Glutamatergic neuron (in vitro differentiated cells): Measurements from ENCODE around the gene ZIC3. TPM values are rescaled to one million over a fixed set of nuclear protein-coding genes. Genes with fewer than 3 reads are reported as not detected.

Experiments used
- DNase-seq: peaks from one replicate; pipeline ENCODE4 v3.0.0; 2022
- H3K27ac Mint-ChIP-seq: one replicate; pipeline ENCODE4 v1.8.0; 2020; ENCODE audit warnings: mild to moderate bottlenecking, mixed read lengths, inconsistent platforms; ENCODE audit not compliant: unreplicated experiment
- H3K27me3 Mint-ChIP-seq: one replicate; pipeline ENCODE4 v1.8.0; 2020; ENCODE audit warnings: mild to moderate bottlenecking, moderate library complexity, mixed read lengths, inconsistent platforms; ENCODE audit not compliant: unreplicated experiment
- H3K36me3 Mint-ChIP-seq: one replicate; pipeline ENCODE4 v1.8.0; 2020; ENCODE audit warnings: mild to moderate bottlenecking, mixed read lengths, inconsistent platforms; ENCODE audit not compliant: unreplicated experiment
- H3K4me1 Mint-ChIP-seq: one replicate; pipeline ENCODE4 v1.8.0; 2020; ENCODE audit warnings: mild to moderate bottlenecking, low read depth, mixed read lengths, inconsistent platforms; ENCODE audit not compliant: unreplicated experiment
- H3K4me3 Mint-ChIP-seq: one replicate; pipeline ENCODE4 v1.8.0; 2020; ENCODE audit warnings: mild to moderate bottlenecking, mixed read lengths, inconsistent platforms; ENCODE audit not compliant: unreplicated experiment
- H3K9me3 Mint-ChIP-seq: one replicate; pipeline ENCODE4 v1.8.0; 2020; ENCODE audit warnings: mild to moderate bottlenecking, moderate library complexity, mixed read lengths, inconsistent platforms; ENCODE audit not compliant: unreplicated experiment
- long read RNA-seq: library from polyadenylated mRNA; unstranded; transcript quantifications from one replicate; pipeline ENCODE4 v2.0.0, GENCODE V29; 2020; ENCODE audit not compliant: unreplicated experiment
- total RNA-seq: library from RNA; stranded (reverse); fragmentation: NEBNext Ultra II Directional; extraction: Animal tissue kit (Norgen Biotek cat#: 25700); gene quantifications from one replicate; pipeline ENCODE4 v1.2.1, GENCODE V29; 2021; ENCODE audit not compliant: unreplicated experiment
- TF ChIP-seq, protein P1 (sequence below): fragments of 200-600 bp; sonication (generic); IDR thresholded peaks from one replicate; pipeline ENCODE4 v1.5.0; 2021; ENCODE audit not compliant: partially characterized antibody, unreplicated experiment

The ZIC3 gene
- total RNA-seq = 0.69 TPM
- long read RNA-seq = 0 reads

DNA sequence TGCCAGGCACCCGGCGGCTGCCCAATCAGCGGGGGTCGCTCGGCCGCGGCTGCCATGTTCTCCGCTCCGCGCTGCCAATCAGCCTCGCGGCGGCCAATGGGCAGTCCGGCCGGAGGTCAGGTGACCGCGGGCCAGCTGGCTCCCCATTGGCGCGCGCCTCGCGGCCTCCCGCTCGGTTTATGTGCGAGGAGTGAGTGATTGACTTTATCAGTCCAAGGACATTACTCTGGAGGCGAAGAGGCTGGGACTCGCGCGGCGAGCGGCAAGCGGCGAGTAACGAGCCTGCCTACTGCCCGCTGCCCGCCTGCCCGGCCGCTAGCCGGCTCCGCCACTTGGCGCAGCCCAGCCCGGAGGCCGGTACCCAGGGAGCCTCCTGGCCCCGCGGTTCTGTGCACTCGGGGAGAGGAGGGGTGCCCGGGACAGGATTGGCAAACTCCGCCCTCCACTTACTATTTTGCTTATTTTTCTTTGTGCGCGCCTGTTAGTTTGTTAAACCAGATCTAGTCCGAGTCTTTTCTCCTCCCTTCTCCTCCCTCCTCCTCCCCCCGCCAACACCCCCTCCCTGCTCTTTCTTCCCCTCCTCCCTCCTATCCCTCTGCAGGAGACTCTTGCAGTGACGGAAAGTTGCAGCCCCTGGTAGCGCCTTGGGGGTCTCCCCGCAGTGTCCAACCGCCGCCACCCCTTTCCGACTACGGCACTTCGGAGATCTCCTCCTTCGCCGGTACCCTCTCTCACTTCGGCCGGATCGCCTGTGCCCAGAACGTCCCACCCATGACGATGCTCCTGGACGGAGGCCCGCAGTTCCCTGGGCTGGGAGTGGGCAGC, at the start of gene ZIC3:
Gene ZIC3 (plus strand): TSS at position 207 of the 825 bp plus-strand sequence. CDS start 565 bp downstream, at position 772.
- Mint-ChIP-seq H3K27me3 (peaks cover 12% of the 10 kb centered on the region), H3K9me3 (peaks cover 8% of the 10 kb centered on the region), H3K4me1 (peaks cover 3% of the 10 kb centered on the region), H3K4me3 (peak within 1 kb of the TSS; percentile 89), H3K36me3 (no peaks in the 10 kb centered on the region), H3K27ac (no peak within 1 kb of the TSS)
- TF ChIP-seq, protein P1, sequence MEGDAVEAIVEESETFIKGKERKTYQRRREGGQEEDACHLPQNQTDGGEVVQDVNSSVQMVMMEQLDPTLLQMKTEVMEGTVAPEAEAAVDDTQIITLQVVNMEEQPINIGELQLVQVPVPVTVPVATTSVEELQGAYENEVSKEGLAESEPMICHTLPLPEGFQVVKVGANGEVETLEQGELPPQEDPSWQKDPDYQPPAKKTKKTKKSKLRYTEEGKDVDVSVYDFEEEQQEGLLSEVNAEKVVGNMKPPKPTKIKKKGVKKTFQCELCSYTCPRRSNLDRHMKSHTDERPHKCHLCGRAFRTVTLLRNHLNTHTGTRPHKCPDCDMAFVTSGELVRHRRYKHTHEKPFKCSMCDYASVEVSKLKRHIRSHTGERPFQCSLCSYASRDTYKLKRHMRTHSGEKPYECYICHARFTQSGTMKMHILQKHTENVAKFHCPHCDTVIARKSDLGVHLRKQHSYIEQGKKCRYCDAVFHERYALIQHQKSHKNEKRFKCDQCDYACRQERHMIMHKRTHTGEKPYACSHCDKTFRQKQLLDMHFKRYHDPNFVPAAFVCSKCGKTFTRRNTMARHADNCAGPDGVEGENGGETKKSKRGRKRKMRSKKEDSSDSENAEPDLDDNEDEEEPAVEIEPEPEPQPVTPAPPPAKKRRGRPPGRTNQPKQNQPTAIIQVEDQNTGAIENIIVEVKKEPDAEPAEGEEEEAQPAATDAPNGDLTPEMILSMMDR = no peak
- DNase-seq = peak; percentile 86

DNA sequence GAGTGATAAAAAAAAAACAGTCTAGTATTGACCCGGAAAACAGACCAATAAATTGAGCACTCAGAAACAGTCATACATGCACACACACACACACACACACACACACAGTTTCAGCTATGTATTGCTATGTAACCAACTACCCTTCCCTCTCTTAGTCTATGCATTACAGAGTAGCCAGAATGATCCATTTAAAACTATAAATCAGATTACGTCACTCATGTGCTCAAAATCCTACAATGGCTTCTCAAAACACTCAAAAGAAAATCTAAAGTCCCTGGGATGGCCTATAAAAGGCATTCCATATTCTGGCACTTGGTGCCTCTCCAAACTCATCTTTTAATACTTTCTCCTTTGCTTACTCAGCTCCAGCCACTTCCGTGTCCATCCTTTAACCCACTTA, 46.5 kb upstream of the ZIC3 start:
- no peaks in the 10 kb centered on the region for H3K27me3 Mint-ChIP-seq
- no peaks in the 10 kb centered on the region for H3K9me3 Mint-ChIP-seq
- no peaks in the 10 kb centered on the region for H3K36me3 Mint-ChIP-seq
- H3K4me1 Mint-ChIP-seq = no peaks in the 10 kb centered on the region
- DNase-seq = no peak
- no peak overlapping the region for H3K4me3 Mint-ChIP-seq
- TF ChIP-seq, protein P1 = no peak
- H3K27ac Mint-ChIP-seq = no peak overlapping the region

DNA sequence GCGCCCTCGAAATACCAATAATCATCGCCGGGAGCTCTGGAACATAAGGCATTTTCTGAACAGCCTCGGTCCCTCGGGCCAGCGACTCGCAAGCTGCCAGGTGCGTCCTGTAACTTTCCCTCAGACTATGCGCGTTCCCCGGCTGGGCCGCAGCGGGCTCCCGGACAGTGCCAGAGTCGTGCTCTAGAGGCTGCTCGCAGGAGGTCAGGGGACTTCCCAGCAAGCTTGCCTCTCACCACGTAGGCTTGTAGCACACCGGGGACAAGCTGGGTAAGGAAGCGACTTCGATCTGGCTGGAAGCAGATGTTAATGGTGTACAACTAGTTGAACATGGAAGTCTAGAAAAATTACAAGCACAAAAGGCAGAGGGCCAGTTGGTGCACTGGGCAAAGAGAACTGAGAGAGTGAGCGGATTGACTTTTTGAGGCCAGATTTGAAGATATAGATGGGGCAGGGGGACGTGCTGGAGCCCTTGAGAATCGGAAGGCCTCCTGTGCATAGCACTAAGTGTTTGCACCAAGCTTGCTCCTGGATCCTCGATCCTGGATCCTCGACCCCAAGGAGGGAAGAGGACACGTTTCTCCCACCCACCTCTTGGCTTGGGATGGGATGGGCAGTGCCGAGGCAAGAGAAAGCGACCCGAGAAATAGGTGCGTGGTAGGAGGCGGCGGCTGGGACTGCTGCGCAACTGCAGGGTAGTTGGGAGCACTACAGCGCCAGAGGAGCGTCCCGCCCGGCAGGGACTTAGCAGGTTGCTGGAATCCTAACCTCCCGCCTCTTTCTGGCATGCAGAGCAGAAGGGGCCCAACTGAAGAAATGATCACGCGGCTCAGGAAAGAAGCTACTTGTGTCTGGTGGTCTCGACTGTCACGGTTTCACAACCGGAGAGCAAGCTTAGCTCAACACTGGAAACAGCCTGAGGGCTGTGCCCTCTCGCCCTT, 19.9 kb upstream of the ZIC3 start:
- peaks cover 2% of the 10 kb centered on the region for H3K4me1 Mint-ChIP-seq
- no peak overlapping the region for H3K27ac Mint-ChIP-seq
- TF ChIP-seq, protein P1 = no peak
- peaks cover 11% of the 10 kb centered on the region for H3K27me3 Mint-ChIP-seq
- no peaks in the 10 kb centered on the region for H3K9me3 Mint-ChIP-seq
- no peak for DNase-seq
- no peaks in the 10 kb centered on the region for H3K36me3 Mint-ChIP-seq
- peak overlapping the region; percentile 55 for H3K4me3 Mint-ChIP-seq

DNA sequence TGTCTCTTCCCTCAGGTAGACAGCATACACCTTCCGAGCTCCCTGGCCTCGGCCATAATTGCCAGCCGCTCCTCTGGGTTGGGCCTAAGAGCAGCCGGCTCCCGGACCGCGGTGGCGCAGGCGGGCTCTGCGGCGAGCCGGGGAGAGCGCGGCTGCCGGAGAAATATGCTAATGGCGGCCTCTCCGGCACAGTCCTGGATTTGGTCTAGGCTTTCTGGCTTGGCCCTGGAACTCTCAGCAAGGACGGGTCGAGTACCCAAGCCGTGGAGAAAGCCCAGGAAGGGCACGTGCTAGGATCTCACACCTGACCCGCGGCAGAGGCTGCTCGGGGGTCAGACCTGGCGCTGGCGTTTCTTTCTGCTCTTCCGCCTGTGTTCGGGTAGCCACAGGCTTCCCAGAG, 18.6 kb upstream of the ZIC3 start:
- no peak for DNase-seq
- Mint-ChIP-seq H3K27me3 (peaks cover 15% of the 10 kb centered on the region), H3K4me3 (no peak overlapping the region), H3K4me1 (peaks cover 2% of the 10 kb centered on the region), H3K9me3 (no peaks in the 10 kb centered on the region), H3K27ac (no peak overlapping the region), H3K36me3 (no peaks in the 10 kb centered on the region)
- TF ChIP-seq, protein P1 = no peak
